H9 (cell line): ENCODE data around the gene PRKCZ. TPM values are rescaled to one million over a fixed set of nuclear protein-coding genes. Genes with fewer than 3 reads are reported as not detected.

ENCODE experiments used
- DNase-seq: peaks from one replicate; pipeline ENCODE4 v3.0.0-alpha.2; 2017
- H2AFZ ChIP-seq: one replicate; pipeline ENCODE4 v1.6.1; 2013; ENCODE audit warnings: mild to moderate bottlenecking, low read length, control low read depth, moderate library complexity
- H2AK5ac ChIP-seq: 2 replicates; pipeline ENCODE4 v1.6.1; 2013; ENCODE audit warnings: low read length, control low read depth, mixed read lengths; ENCODE audit not compliant: insufficient read length
- H2BK120ac ChIP-seq: one replicate; pipeline ENCODE4 v1.6.1; 2013; ENCODE audit warnings: low read depth, mild to moderate bottlenecking, low read length, control low read depth, inconsistent platforms; ENCODE audit not compliant: poor library complexity, severe bottlenecking
- H2BK12ac ChIP-seq: 2 replicates; pipeline ENCODE4 v1.6.1; 2013; ENCODE audit warnings: low read length, control low read depth, mixed read lengths, low read depth; ENCODE audit not compliant: insufficient read length
- H2BK15ac ChIP-seq: 2 replicates; pipeline ENCODE4 v1.6.1; 2013; ENCODE audit warnings: low read depth, low read length, control low read depth
- H2BK20ac ChIP-seq: one replicate; pipeline ENCODE4 v1.6.1; 2013; ENCODE audit warnings: low read depth, mild to moderate bottlenecking, low read length, control low read depth, inconsistent platforms; ENCODE audit not compliant: poor library complexity, severe bottlenecking
- H2BK5ac ChIP-seq: 2 replicates; pipeline ENCODE4 v1.6.1; 2013; ENCODE audit warnings: low read length, control low read depth, mixed read lengths; ENCODE audit not compliant: insufficient read length
- H3K14ac ChIP-seq: 2 replicates; pipeline ENCODE4 v1.6.1; 2013; ENCODE audit warnings: low read length, control low read depth; ENCODE audit not compliant: insufficient read depth
- H3K18ac ChIP-seq: 2 replicates; pipeline ENCODE4 v1.6.1; 2013; ENCODE audit warnings: low read depth, mild to moderate bottlenecking, mixed read lengths, low read length, control low read depth; ENCODE audit not compliant: insufficient read length
- H3K23ac ChIP-seq: 2 replicates; pipeline ENCODE4 v1.6.1; 2013; ENCODE audit warnings: low read length, control low read depth, mixed read lengths, low read depth; ENCODE audit not compliant: insufficient read length
- H3K23me2 ChIP-seq: 2 replicates; pipeline ENCODE4 v1.6.1; 2013; ENCODE audit warnings: low read depth, mild to moderate bottlenecking, mixed read lengths, low read length, control low read depth; ENCODE audit not compliant: insufficient read length, poor library complexity, severe bottlenecking
- H3K27ac ChIP-seq: 2 replicates; pipeline ENCODE4 v1.5.1; 2013; ENCODE audit warnings: low read length, control low read depth, mixed read lengths, low read depth; ENCODE audit not compliant: insufficient read length
- H3K27me3 ChIP-seq: 2 replicates; pipeline ENCODE4 v1.6.1; 2013; ENCODE audit warnings: low read length, control low read depth, inconsistent platforms; ENCODE audit not compliant: insufficient read depth
- H3K4ac ChIP-seq: 2 replicates; pipeline ENCODE4 v1.6.1; 2013; ENCODE audit warnings: low read depth, mild to moderate bottlenecking, control low read depth, inconsistent platforms, low read length, moderate library complexity
- H3K4me1 ChIP-seq: 2 replicates; pipeline ENCODE4 v1.6.1; 2013; ENCODE audit warnings: low read length, control low read depth, inconsistent platforms; ENCODE audit not compliant: insufficient read depth
- H3K4me2 ChIP-seq: 2 replicates; pipeline ENCODE4 v1.6.1; 2013; ENCODE audit warnings: low read length, control low read depth, mixed read lengths; ENCODE audit not compliant: insufficient read length, insufficient read depth
- H3K56ac ChIP-seq: 2 replicates; pipeline ENCODE4 v1.6.1; 2013; ENCODE audit warnings: low read depth, mild to moderate bottlenecking, mixed read lengths, low read length, control low read depth; ENCODE audit not compliant: insufficient read length
- H3K79me1 ChIP-seq: 2 replicates; pipeline ENCODE4 v1.6.1; 2013; ENCODE audit warnings: low read depth, mild to moderate bottlenecking, moderate library complexity, low read length, control low read depth, inconsistent platforms; ENCODE audit not compliant: insufficient read depth, poor library complexity, severe bottlenecking
- H3K79me2 ChIP-seq: 2 replicates; pipeline ENCODE4 v1.6.1; 2013; ENCODE audit warnings: low read length, control low read depth, inconsistent platforms; ENCODE audit not compliant: insufficient read depth
- H3K9ac ChIP-seq: 2 replicates; pipeline ENCODE4 v1.6.1; 2013; ENCODE audit warnings: low read length, control low read depth, mixed read lengths; ENCODE audit not compliant: insufficient read length; ENCODE audit errors: extremely low read depth
- H3K9me3 ChIP-seq: one replicate; pipeline ENCODE4 v1.6.1; 2013; ENCODE audit warnings: low read depth, low read length, inconsistent platforms; ENCODE audit not compliant: control insufficient read depth
- H3T11ph ChIP-seq: one replicate; pipeline ENCODE4 v1.6.1; 2013; ENCODE audit warnings: mild to moderate bottlenecking, low read length, control low read depth, inconsistent platforms
- H4K20me1 ChIP-seq: one replicate; pipeline ENCODE4 v1.6.1; 2013; ENCODE audit not compliant: control insufficient read depth, insufficient read length, insufficient read depth
- H4K5ac ChIP-seq: 2 replicates; pipeline ENCODE4 v1.6.1; 2013; ENCODE audit warnings: low read depth, mild to moderate bottlenecking, mixed read lengths, low read length, control low read depth; ENCODE audit not compliant: insufficient read length
- H4K8ac ChIP-seq: replicated peaks from 2 replicates; pipeline ENCODE4 v1.6.1; 2013; ENCODE audit warnings: low read length, control low read depth, mixed read lengths, low read depth; ENCODE audit not compliant: insufficient read length
- H4K91ac ChIP-seq: 2 replicates; pipeline ENCODE4 v1.6.1; 2013; ENCODE audit warnings: low read depth, mild to moderate bottlenecking, moderate library complexity, mixed read lengths, low read length, control low read depth; ENCODE audit not compliant: insufficient read length
- H3K27ac Mint-ChIP-seq, 3 experiments: 2 replicates in 2 of 3; 3 replicates in 1 of 3; pipeline ENCODE4 v1.8.0; 2020 to 2021; ENCODE audit warnings: mixed read lengths in 3 of 3, mild to moderate bottlenecking in 1 of 3, moderate library complexity in 1 of 3
- H3K27me3 Mint-ChIP-seq: 2 replicates; pipeline ENCODE4 v1.8.0; 2021; ENCODE audit warnings: low read depth, mild to moderate bottlenecking, moderate library complexity, mixed read lengths
- H3K36me3 Mint-ChIP-seq, 3 experiments: 2 replicates in 2 of 3; 3 replicates in 1 of 3; pipeline ENCODE4 v1.8.0; 2020 to 2021; ENCODE audit warnings: low read depth in 3 of 3, mixed read lengths in 3 of 3; ENCODE audit not compliant: insufficient read depth in 1 of 3
- H3K4me1 Mint-ChIP-seq, 2 experiments: 2 replicates each; pipeline ENCODE4 v1.8.0; 2020; ENCODE audit warnings: mixed read lengths in 2 of 2
- H3K4me3 Mint-ChIP-seq, 2 experiments: 2 replicates in 1 of 2; 3 replicates in 1 of 2; pipeline ENCODE4 v1.8.0; 2020 to 2021; ENCODE audit warnings: mild to moderate bottlenecking in 2 of 2, mixed read lengths in 2 of 2, moderate library complexity in 1 of 2
- H3K9me3 Mint-ChIP-seq, 2 experiments: 2 replicates in 1 of 2; 3 replicates in 1 of 2; pipeline ENCODE4 v1.8.0; 2020; ENCODE audit warnings: mild to moderate bottlenecking in 2 of 2, mixed read lengths in 2 of 2, moderate library complexity in 1 of 2
- CTCF ChIP-seq: fragments of 200-600 bp; sonication (generic); conservative IDR thresholded peaks from 3 replicates; pipeline ENCODE4 v1.8.0; 2021; ENCODE audit warnings: antibody characterized with exemption, mild to moderate bottlenecking
- WGBS: extraction: QIAGEN DNeasy Blood & Tissue Kit; methylation state at CpG from one replicate; pipeline ENCODE4 v1.1.7; 2013; ENCODE audit warnings: missing lambda C conversion rate, low lambda C conversion rate, mixed read lengths; ENCODE audit not compliant: insufficient read length; ENCODE audit errors: extremely low coverage; 5-methylcytosine and 5-hydroxymethylcytosine counted together
- total RNA-seq: library from RNA; stranded (reverse); gene quantifications from 2 replicates; pipeline ENCODE4 v1.2.1, GENCODE V29; 2021

PRKCZ gene
- total RNA-seq, 1 experiment from 2014 or later: 48.4 TPM

GRCh38 chr1:2014181-2014580, 36.0 kb upstream of the PRKCZ start:
- no peak overlapping the region for H4K5ac ChIP-seq
- no peak overlapping the region for H3K4ac ChIP-seq
- H3K4me3 Mint-ChIP-seq: no peak overlapping the region
- no peak overlapping the region for H2BK120ac ChIP-seq
- no peak overlapping the region for H2BK20ac ChIP-seq
- no peak overlapping the region for H2BK15ac ChIP-seq
- H3K23ac ChIP-seq: no peak overlapping the region
- H3K4me1 Mint-ChIP-seq: peaks cover 10 to 13% of the 10 kb centered on the region in 2 experiments
- H4K91ac ChIP-seq: no peak overlapping the region
- H3T11ph ChIP-seq: no peak overlapping the region
- H3K27ac ChIP-seq: no peak overlapping the region
- H3K9ac ChIP-seq: no peak overlapping the region
- no peak for TF ChIP-seq CTCF
- H3K23me2 ChIP-seq: no peaks in the 10 kb centered on the region
- H2AFZ ChIP-seq: no peak overlapping the region
- no peaks in the 10 kb centered on the region for H3K79me2 ChIP-seq
- no peaks in the 10 kb centered on the region for H3K9me3 ChIP-seq
- no peaks in the 10 kb centered on the region for H3K79me1 ChIP-seq
- peaks cover 39% of the 10 kb centered on the region for H3K27me3 Mint-ChIP-seq
- H3K36me3 Mint-ChIP-seq: no peaks in the 10 kb centered on the region
- no peak overlapping the region for H4K8ac ChIP-seq
- no peaks in the 10 kb centered on the region for H3K4me1 ChIP-seq
- WGBS: no CpG with 5 or more reads among the region's 15 CpGs
- H3K14ac ChIP-seq: no peak overlapping the region
- H4K20me1 ChIP-seq: no peaks in the 10 kb centered on the region
- no peak overlapping the region for H3K18ac ChIP-seq
- H3K27me3 ChIP-seq: no peaks in the 10 kb centered on the region
- no peak overlapping the region for H2AK5ac ChIP-seq
- no peak overlapping the region; a peak in 1 of 7 replicates for H3K27ac Mint-ChIP-seq
- no peak overlapping the region for H2BK5ac ChIP-seq
- peak; percentile 21 for DNase-seq
- peaks cover 0 to 2% of the 10 kb centered on the region in 2 experiments; a peak in 1 of 5 replicates for H3K9me3 Mint-ChIP-seq
- no peak overlapping the region for H2BK12ac ChIP-seq
- H3K4me2 ChIP-seq: no peak overlapping the region
- H3K56ac ChIP-seq: no peak overlapping the region
